Suppressor macrophage treated with lipopolysaccharide for 1 hour (primary cell): ENCODE measurements around the gene TAPBPL.
"Not testable (repeated sequence)": the region's sequence is repeated elsewhere in the genome, so short reads cannot be mapped to it uniquely, and the experiment has no call there.

ENCODE experiments used
- DNase-seq, 3 donors: peaks; one replicate each; pipeline ENCODE4 v3.0.0-alpha.2; 2020 to 2022

The TAPBPL gene

DNA sequence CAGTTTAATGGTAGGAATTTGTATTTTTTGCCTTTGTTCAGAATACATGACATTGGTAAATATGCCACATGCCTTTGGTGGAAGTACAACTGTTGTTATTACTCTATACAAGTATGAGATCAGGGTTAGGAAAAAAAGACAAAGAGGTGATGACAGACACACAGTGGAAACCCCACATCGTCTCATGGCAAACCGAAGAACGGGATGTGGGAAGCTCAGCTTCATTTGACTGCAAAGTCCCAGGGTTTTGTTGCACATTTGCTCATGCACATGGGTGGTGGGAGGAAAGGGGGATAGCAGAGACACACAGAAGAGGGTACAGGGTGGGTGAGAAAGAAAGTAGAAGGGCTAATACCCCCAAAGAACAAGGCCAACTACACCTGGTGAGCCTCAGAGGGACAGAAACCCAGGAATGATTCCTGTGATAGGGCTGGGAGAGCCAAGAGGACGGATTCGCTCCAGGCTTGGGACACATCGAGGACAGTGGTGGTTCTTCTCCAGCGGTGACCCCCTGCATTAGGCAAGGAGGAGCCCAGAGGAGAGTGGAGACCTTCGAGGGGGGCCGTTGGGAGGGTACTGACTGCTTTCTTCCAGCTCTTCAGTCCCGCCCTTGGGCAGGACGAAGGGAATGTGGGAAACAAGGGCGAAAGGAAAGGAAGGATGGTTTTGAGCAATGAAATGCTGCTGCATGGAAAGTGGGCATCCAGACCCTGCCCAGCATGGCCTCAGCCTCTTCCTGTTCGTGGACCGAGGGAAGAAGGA lies 10.6 kb downstream of the TAPBPL start:
- DNase-seq: peak; percentile 83 to 93 (median 89)

DNA sequence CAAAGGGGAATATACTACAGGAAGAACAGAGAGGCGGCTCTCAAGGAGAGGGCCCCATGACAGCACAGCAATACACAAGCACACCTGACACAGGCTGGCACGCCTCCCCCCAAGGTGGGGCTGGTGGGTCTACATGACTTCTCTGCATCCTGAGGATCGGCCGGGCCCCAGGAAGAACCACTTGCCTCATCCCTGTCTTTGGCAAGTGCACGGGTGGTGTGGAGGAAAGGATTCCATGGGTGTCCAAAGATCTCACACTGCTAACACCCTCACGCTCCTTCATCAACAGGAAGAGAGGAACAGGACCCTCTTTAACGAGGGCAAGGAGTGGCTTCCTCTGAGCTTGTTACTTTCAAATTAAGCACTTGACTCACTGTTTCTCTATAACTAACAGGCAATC lies 11.4 kb downstream of the TAPBPL start:
- no peak for DNase-seq

DNA sequence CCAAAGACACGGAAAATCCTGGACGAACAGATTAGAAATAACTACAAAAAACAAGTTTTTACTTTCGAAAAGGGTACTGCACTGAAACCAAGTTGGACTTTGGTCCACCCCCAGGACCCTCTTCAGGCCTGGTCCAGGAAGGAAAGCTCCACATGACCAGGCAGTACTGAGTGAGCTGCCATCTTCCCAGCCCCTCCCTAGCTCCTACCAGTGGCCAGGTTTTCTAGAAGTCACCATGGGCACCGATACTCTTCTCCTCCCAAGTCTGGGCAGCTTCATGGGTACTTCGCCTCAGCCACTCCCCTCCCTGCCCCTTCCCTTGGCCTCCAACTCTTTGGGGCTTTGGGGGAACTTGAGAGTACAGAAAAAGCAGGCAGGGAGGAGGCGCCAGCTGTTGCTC lies 12.0 kb downstream of the TAPBPL start:
- no peak for DNase-seq

- no peak for DNase-seq
Measured at GRCh38 chr12:6464531-6464930, 12.7 kb downstream of the TAPBPL start.

- peak; percentile 81 to 84 (median 83) for DNase-seq
Measured at GRCh38 chr12:6465467-6466183, 13.8 kb downstream of the TAPBPL start.

GRCh38 chr12:6466184-6466573 lies 14.3 kb downstream of the TAPBPL start:
- no peak for DNase-seq

- DNase-seq: peak in 1 of 3 donors; percentile 21
Measured at GRCh38 chr12:6466751-6467150, 14.9 kb downstream of the TAPBPL start.

DNA sequence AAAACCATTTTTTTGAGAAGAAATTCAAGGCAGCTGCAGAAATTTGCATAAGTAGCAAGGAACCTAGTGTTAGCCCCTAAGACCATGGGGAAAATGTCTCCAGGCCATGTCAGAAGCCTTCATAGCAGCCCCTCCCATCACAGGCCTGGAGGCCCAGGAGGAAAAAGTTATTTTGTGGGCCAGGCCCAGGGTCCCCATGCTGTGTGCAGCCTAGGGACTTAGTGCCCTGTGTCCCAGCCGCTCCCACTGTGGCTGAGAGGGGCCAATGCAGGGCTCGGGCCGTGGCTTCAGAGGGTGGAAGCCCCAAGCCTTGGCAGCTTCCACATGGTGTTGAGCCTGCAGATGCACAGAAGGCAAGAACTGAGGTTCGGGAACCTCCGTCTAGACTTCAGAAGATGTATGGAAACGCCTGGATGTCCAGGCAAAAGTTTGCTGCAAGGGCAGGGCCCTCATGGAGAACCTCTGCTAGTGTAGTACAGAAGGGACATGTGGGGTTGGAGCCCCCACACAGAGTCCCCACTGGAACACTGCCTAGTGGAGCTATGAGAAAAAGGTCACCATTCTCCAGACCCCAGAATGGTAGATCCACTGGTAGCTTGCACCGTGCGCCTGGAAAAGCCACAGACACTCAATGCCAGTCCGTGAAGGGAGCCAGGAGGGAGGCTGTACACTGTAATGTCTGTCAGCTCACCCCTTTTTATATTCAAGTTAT lies 15.9 kb downstream of the TAPBPL start:
- not testable (repeated sequence) for DNase-seq

GRCh38 chr12:6468283-6468575 lies 16.4 kb downstream of the TAPBPL start:
- peak; percentile 28 to 58 (median 42) for DNase-seq

GRCh38 chr12:6469092-6469491 lies 17.2 kb downstream of the TAPBPL start:
- no peak for DNase-seq

DNA sequence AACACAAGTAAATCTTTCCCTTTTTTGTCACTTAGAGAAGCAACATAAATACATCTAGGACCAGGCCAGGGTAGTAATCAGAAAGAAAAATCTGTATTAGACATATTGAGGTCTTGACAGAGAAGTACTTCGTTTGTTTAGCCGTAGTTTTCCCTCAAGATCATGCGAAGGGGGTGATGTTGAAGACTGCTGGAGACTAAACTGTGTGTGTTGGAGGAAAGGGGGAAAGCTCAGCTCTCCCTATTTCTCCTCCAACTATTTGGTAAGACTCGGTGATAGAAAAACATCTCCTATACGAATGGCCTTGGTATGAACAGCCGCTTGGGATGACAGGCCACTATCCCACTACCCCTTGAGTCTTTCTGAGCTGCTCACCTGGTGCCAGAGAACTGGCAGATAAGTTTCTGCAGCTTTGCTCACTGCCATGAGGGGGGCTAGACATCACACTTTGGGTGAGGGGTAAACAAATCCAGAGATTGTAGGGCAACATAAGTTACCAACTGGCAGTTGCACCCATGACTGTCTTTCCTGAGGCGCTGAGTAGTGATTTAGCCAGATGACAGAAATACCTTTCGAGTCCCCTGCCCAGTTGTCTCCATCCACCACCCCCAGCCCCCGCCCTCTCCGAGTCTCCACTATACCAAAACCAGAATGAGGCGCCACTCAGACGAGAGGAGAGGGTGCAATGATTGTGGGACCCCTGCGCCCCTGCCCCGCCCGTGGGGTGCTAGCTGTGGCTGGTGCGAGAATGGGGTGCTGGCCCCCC lies 17.9 kb downstream of the TAPBPL start:
- DNase-seq: no peak

GRCh38 chr12:6470375-6471163 lies 18.7 kb downstream of the TAPBPL start, which contains the start of gene VAMP1:
TSS of gene VAMP1 (minus strand) at chr12:6470677. CDS start at chr12:6470531, 146 bp downstream.
- DNase-seq: peak; percentile 95 to 98 (median 98)

GRCh38 chr12:6471989-6472360 lies 20.1 kb downstream of the TAPBPL start:
- peak; percentile 45 to 75 (median 68) for DNase-seq

DNA sequence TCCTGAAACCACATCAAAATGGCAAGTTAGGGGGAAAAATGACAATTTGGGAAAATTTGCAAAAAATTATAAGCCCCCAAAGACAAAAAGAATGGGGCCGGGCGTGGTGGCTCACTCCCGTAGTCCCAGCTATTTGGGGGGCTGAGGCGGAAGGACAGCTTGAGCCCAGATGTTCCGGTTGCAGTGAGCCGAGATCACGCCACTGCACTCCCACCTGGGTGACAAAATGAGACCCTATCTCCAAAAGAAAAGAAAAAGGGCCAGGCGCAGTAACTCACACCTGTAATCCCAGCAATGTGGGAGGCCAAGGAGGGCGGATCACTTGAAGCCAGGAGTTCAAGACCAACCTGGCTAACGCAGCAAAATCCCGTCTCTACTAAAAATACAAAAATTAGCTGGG lies 20.6 kb downstream of the TAPBPL start:
- no peak for DNase-seq

- DNase-seq: not testable (repeated sequence)
Measured at GRCh38 chr12:6475233-6475975, 23.6 kb downstream of the TAPBPL start.

DNA sequence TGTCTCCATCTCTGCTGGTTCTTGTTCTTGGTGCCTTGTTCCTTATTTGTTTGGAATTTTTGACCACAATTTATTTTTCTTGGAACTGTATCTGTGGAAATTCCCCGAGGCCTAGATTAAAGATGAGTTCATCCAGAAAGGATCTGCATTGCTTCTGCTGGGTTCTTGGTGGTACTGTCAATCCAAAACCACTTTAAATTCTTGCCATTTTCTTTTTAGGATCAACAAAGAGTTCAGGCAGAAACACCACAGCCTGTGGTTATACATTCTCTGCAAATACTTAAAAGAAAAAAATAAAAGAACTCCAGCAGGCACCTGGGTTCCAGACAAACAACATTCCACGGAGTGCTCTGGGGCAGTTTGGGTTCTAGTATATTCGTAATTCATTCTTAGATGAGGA lies 24.6 kb downstream of the TAPBPL start:
- DNase-seq: peak; percentile 26 to 30 (median 29)

- DNase-seq: not testable (repeated sequence)
Measured at GRCh38 chr12:6477601-6478377, 25.9 kb downstream of the TAPBPL start.

- DNase-seq: no peak
Measured at GRCh38 chr12:6478416-6478815, 26.6 kb downstream of the TAPBPL start.

- DNase-seq: no peak
Measured at GRCh38 chr12:6488240-6488639, 36.4 kb downstream of the TAPBPL start.

- DNase-seq: no peak
Measured at GRCh38 chr12:6489449-6489848, 37.6 kb downstream of the TAPBPL start.

- DNase-seq: not testable (repeated sequence)
Measured at GRCh38 chr12:6490673-6491072, 38.8 kb downstream of the TAPBPL start.
